ENCODE results near the gene CAPZA2.

Gene CAPZA2

GRCh38 chr7:116862951-116863670 lies 724 bp downstream of the CAPZA2 start:
- no peak for FAIRE-seq

DNA sequence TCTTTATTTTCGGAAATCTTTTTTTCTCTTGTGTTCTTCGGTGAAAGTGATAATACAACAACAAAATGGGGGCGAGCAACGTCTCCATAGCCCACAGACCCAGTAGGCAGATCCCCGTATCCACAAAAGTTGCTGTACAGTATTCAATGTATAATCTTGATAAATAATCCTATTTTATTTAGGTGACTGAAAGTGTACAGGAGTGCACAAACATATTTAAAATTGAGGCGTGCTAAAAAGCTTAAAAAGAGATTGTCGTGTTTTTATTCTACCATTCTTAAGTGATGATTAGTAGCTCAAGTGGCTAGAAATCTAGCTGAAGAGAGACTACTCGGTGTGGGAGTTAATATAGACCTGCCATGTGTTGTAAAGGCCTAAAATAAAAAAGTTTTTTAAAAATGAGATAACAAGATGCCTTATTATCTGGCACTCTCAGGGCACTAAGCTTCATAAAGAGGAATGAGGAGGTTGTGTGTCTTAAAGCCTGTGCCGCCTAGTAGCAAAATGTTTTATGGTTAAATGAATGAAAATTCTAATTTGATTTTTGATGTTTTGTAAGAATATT lies 1.6 kb downstream of the CAPZA2 start:
- no peak for FAIRE-seq

DNA sequence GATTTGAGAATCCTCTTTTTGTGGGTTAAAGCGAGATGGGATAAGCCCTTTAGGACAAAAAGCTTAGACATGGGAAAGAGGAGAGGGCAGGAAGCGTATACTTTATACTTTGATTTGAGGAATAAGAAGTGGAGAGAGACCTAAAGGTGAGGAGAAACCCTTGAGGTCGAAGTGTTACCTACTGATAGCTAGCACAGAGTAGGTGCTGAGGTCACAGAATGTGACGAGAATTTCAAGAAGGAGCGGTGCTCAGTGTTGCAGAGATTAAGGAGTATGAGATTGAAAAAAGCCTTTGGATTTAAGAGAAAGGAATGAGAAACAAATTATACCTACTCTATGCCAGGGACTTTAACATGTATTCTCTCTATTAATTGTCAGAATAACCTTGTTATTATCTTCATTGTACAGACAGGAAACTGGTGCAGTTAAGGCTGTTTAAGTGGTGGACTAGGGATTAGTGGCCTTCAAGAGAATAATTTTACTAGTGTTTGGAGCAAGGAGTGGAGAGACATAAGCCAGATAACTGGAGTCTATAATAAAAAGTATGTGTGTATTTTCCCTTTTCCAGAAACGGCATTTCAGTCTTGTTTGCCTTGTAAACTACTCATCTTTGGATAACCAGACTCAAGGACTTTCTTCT lies 8.8 kb downstream of the CAPZA2 start:
- no peak for FAIRE-seq

DNA sequence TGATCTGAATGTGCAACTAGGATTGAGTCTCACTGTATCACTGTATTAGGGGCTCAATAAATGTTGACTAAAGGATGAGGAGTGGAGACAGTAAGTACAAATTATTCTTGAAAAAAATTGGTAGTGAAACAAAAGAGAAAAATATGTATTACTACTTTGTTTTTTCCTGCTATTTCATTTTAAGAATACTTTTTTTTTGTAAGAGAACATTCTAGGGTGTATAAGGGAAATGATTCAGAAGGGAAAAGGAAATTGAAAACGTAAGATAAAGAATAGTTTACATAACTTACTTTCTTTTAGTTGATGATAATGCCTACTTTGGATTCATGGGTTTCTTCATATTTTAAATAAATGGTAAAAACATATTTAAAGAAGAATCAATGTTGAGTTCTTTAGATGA lies 9.6 kb downstream of the CAPZA2 start:
- FAIRE-seq, result no peak

DNA sequence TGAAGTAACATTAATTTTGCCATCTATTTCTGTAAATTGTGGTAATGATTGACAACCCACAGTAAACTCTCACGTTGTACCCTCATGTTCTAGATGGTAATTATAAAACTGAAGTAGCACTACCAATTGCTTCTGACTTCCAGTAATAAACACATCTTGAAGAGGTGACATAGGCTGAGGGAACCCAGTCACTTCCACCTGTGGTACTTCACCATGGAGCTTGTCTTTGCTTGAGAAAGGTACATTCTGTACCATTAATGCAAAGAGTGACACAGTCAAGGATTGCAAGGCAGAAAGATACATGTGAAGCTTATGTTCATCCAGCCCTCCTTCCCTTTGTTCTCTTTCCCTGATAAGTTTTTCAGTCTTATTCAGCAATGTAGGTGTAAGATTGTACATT lies 11.2 kb downstream of the CAPZA2 start:
- no peak for FAIRE-seq

DNA sequence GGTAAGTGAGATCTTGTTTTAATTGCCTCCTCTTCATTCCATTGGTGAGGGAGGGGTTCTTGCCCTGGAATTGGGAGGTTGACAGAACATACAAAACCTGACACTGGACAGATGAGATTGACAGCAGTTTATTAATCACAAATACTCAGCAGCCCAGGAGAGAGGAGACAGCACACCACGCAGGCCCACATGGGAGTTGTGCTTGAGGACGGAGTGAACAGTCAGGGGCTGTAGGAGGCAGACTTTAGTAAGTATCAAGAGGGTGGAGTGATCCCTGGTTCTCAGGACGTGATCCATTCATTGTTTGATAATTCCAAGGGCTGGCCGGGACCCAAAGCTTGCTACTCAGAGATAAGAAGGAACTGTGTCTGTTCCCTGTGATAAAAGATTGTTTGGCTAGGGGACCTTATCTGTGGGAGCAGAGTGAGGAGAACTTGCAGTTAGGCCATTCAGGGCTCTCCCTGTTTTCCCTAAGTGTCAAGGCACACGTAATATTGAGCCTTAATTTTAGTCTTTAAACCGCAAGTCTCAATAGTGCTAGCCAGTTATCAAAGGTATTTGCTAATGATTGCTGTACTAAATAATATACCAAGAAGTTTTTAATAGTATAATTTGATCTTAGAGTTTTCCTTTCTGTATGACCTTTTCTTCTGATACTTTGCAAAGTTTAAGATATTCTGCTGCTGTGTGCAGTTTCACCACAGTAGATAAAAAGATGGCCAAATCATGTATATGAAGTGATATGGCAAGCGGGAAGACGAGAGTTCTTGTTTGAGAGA lies 14.5 kb downstream of the CAPZA2 start:
- no peak for FAIRE-seq

DNA sequence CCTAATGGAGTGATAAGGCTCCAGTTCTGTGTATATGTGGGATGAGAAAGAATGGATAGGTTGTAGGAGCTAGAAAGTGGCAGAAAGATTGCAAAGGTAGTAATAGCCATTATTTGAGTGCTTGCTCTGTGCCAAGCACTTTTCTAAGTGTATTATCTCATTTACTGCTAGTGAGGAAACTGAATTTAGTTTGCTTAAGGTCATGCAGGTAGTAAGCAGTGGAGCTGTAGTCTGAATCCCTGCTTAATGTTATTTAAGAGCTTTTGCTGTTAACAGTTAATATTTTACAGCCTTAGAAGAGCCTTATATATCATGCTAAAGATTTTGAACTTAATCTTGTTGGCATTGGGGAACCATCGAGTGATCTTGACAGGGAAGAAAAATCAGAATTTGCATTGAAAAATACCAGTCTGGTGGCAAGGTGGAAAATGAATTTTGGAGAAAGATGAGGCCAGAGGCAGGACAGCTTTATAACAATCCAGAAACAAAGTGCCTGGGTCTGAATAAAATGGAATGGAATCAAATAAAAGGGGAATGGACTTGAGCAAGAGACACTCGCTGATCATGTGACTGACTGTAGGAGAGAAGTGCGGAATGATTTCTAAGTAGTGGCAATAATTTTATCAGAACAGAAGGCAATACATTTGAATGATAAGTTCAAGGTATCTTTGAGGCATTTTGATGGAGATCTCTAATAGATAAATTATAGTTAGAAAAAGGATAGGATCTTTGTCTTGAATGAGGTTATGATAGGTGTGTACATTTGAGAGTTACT lies 15.2 kb downstream of the CAPZA2 start:
- no peak for FAIRE-seq

GRCh38 chr7:116884691-116885090 lies 22.3 kb downstream of the CAPZA2 start:
- FAIRE-seq, result no peak

GRCh38 chr7:116885724-116886123 lies 23.3 kb downstream of the CAPZA2 start:
- no peak for FAIRE-seq

GRCh38 chr7:116886543-116887156 lies 24.3 kb downstream of the CAPZA2 start:
- FAIRE-seq, result no peak

DNA sequence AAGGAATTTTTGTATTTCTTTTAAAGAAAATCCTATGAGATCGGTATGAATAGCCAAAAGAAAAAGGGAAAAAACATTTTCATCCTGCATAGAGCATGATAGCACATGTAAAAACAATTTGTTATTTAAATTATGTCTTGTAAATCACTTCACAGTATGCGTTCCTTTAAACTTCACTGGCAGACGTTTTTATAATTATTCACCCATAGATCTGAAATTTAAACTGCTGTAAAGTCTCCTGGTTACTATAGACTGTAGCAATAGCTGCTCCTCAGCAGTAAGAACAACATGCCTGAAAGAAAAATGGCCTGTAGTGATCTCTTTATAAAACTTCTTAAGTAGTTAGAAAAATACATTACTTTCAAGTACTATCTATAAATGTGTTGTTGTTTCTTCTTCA lies 26.5 kb downstream of the CAPZA2 start:
- FAIRE-seq, result no peak

GRCh38 chr7:116895849-116896248 lies 33.5 kb downstream of the CAPZA2 start:
- FAIRE-seq, result no peak

- no peak for FAIRE-seq
These were observed 35.3 kb downstream of the CAPZA2 start for GRCh38 chr7:116897661-116898060.

DNA sequence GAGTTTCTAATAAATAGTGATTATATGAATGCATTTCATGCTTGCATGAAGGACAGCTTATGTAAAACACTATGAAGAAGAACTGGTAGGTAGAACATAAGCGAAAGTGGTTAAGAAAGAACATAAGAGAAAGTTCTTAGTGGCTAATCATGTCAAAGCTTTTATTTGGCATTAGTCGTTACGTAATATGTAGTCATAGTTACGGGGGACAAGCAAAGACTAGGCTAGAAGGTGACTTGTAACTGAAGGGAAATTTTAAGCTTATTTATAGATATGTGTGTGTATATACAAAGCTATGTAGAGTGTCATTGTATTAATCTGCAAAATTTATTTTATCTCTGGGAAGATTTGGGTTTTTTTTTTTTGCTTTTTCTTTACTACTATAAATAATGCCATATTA lies 36.9 kb downstream of the CAPZA2 start:
- no peak for FAIRE-seq

GRCh38 chr7:116901143-116901542 lies 38.8 kb downstream of the CAPZA2 start:
- FAIRE-seq, result no peak

- FAIRE-seq, result no peak
These were observed 40.5 kb downstream of the CAPZA2 start for GRCh38 chr7:116902867-116903266.

- FAIRE-seq, result no peak
These were observed 44.0 kb downstream of the CAPZA2 start for GRCh38 chr7:116906391-116906790.

DNA sequence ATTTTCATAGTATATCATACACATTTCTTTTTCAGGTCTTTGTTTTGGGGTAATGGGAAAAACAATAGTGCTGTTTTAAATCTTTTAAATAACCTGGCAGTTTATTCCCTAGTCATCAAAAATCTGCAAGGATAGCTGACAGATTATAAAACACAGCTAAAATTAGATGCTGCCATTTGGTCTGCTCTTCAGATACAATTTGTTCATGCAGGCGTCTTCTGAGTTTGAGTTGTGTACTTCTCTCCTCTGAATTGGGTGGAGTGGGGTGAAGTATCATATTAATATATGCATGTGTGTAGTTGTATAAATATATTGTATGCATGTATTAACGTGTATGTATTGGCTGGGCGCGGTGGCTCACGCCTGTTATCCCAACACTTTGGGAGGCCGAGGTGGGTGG lies 48.0 kb downstream of the CAPZA2 start:
- no peak for FAIRE-seq

DNA sequence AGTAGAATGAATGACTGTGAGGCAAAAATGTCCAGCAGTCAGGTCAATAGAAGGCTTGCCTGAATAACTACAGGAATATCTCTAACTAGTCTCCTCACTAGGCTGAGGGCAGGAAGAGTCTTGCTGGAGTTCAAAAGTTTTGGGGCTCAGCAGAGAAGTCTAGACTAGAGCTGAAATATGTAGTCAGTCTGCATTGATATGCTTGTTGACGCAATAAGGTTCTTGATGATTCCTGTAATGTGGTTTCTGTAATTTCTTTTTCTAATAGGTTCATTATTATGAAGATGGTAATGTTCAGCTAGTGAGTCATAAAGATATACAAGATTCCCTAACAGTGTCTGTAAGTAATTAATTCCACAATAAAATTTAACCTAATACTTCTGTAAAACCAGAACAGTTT lies 49.4 kb downstream of the CAPZA2 start:
- no peak for FAIRE-seq

DNA sequence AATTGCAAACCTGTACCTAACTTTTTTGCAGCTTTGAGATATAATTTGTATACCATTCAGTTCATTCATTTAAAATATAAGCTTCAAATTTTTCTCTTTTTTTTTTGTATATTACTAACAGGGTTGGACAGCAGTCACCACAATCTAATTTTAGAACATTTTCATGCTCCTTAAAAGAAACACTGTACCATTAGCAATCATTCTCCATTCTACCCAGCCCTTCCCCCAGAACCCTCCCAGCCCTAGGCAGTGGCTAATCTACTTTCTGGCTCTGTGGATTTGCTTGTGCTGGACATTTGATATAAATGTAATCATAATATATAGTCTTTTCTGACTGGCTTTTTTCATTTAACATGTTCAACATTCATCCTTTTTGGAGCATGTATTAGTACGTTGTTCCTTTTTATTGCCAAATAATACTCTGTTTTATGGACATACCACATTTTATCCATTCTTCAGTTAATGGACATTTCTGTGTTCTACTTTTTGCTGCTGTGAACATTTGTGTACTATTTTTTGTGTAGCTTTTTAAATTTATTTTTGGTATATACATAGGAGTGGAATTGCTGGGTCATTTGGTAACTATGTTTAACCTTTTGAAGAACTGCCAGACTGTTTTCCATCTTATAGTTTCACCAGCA lies 50.0 kb downstream of the CAPZA2 start:
- FAIRE-seq, result no peak

- no peak for FAIRE-seq
These were observed 56.3 kb downstream of the CAPZA2 start for GRCh38 chr7:116918704-116919103.

DNA sequence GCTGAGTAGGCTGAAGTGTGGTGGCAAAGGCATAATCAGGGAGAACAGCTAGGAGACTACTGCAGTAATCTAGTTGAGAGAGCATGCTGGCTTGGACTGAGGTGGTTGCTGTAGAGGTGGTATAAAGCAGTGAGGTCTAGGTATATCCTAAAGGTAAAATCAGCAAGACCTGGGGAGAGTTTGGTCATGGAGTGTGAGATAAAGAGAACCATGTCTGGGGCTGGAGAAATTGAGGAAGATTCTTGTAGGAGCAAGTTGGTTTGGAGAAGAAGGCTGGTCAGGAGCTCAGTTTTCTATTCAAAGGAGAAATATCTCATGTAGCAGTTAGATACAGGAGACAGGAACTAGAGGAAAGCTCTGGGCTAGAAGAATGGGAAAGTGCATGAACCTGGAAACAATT lies 58.0 kb downstream of the CAPZA2 start:
- FAIRE-seq, result no peak

Measured in G401.6 (cell line).